Uterus (tissue), 4 donors: ENCODE results near the gene PRKG1. TPM values are rescaled to one million over a fixed set of nuclear protein-coding genes. Genes with fewer than 3 reads are reported as not detected.

ENCODE experiments used
- DNase-seq, 2 donors: peaks; one replicate each; pipeline ENCODE4 v3.0.0-alpha.2; 2019 to 2020
- H3K27ac ChIP-seq, 2 donors: fragments of 200-600 bp; sonication (generic); 1 replicate in 1 of 2; 2 replicates in 1 of 2; pipeline ENCODE4 v1.5.1; 2016 to 2018
- H3K27me3 ChIP-seq, 2 donors: fragments of 200-600 bp; sonication (generic); one replicate each; pipeline ENCODE4 v1.5.1; 2018 to 2019; ENCODE audit warnings: control low read depth in 1 of 2
- H3K36me3 ChIP-seq, 2 donors: fragments of 200-600 bp; sonication (generic); one replicate each; pipeline ENCODE4 v1.5.1; 2019; ENCODE audit warnings: control low read depth in 1 of 2
- H3K4me1 ChIP-seq, 2 donors: fragments of 200-600 bp; sonication (generic); one replicate each; pipeline ENCODE4 v1.5.1; 2018 to 2019; ENCODE audit warnings: control low read depth in 1 of 2
- H3K4me3 ChIP-seq, 2 donors: fragments of 200-600 bp; sonication (generic); 1 replicate in 1 of 2; 2 replicates in 1 of 2; pipeline ENCODE4 v1.5.1; 2018 to 2019; ENCODE audit warnings: mild to moderate bottlenecking in 1 of 2
- H3K9me3 ChIP-seq, 2 donors: fragments of 200-600 bp; sonication (generic); one replicate each; pipeline ENCODE4 v1.5.1; 2019; ENCODE audit warnings: control low read depth in 1 of 2
- CTCF ChIP-seq, 4 experiments: fragments of 200-600 bp in 2 of 4; fragments of 450-650 bp in 2 of 4; sonication (generic) in 2 of 4; IDR thresholded peaks; one replicate each; pipeline ENCODE4 v1.5.1; 2016 to 2019; ENCODE audit warnings: antibody characterized with exemption in 4 of 4, mild to moderate bottlenecking in 2 of 4, moderate library complexity in 1 of 4
- POLR2A ChIP-seq, 2 donors: fragments of 450-650 bp; IDR thresholded peaks; one replicate each; pipeline ENCODE4 v1.6.1; 2016; ENCODE audit warnings: antibody characterized with exemption in 2 of 2, mild to moderate bottlenecking in 1 of 2, moderate library complexity in 1 of 2
- intact Hi-C: fragments of 100-400 bp; cut with DNase I; formaldehyde crosslinking; loops from one replicate; pipeline ENCODE4 v1.15.1; 2023; ENCODE audit warnings: low total_unique reads
- total RNA-seq, 4 donors: library from RNA; depleted of rRNA in 3 of 4; stranded (reverse); fragments of >200 nt in 3 of 4; gene quantifications; one replicate each; pipeline versions ENCODE4 v1.1.0 to v1.2.4, GENCODE V29; 2014 to 2023
- donor health status: DM: yes; HTN: yes; CAD: no.

The PRKG1 gene
- total RNA-seq, 4 donors from 2014 or later = 32.4 to 136 (median 69.6) TPM

- peak in 1 of 2 donors; percentile 20 for DNase-seq
- Histone ChIP-seq H3K27ac (no peak overlapping the region), H3K36me3 (no peaks in the 10 kb centered on the region), H3K27me3 (no peaks in the 10 kb centered on the region), H3K4me3 (no peak overlapping the region), H3K9me3 (peaks cover 0 to 9% of the 10 kb centered on the region in 2 donors), H3K4me1 (no peaks in the 10 kb centered on the region)
- intact Hi-C loops = no loop called here
- TF ChIP-seq POLR2A (IDR thresholded peaks at IDR 0.05) (no peak), CTCF (IDR thresholded peaks at IDR 0.05) (no peak)
Measured at GRCh38 chr10:51789903-51790302, 715.6 kb downstream of the PRKG1 start.

- Histone ChIP-seq H3K4me3 (no peak overlapping the region), H3K27me3 (no peaks in the 10 kb centered on the region), H3K4me1 (no peaks in the 10 kb centered on the region), H3K36me3 (no peaks in the 10 kb centered on the region), H3K27ac (no peak overlapping the region), H3K9me3 (peaks cover 0 to 9% of the 10 kb centered on the region in 2 donors)
- DNase-seq = no peak
- TF ChIP-seq POLR2A (IDR thresholded peaks at IDR 0.05) (no peak), CTCF (IDR thresholded peaks at IDR 0.05) (no peak)
- intact Hi-C loops = no loop called here
Measured at GRCh38 chr10:51792678-51793077, 718.4 kb downstream of the PRKG1 start.

- no peaks in the 10 kb centered on the region for H3K36me3 ChIP-seq
- TF ChIP-seq CTCF (IDR thresholded peaks at IDR 0.05) = no peak
- TF ChIP-seq POLR2A (IDR thresholded peaks at IDR 0.05) = no peak
- H3K4me1 ChIP-seq = no peaks in the 10 kb centered on the region
- no peak overlapping the region for H3K27ac ChIP-seq
- DNase-seq = no peak
- H3K27me3 ChIP-seq = no peaks in the 10 kb centered on the region
- H3K9me3 ChIP-seq = no peaks in the 10 kb centered on the region
- intact Hi-C loops = no loop called here
- H3K4me3 ChIP-seq = no peak overlapping the region
Measured at GRCh38 chr10:51800121-51800520, 725.8 kb downstream of the PRKG1 start.

DNA sequence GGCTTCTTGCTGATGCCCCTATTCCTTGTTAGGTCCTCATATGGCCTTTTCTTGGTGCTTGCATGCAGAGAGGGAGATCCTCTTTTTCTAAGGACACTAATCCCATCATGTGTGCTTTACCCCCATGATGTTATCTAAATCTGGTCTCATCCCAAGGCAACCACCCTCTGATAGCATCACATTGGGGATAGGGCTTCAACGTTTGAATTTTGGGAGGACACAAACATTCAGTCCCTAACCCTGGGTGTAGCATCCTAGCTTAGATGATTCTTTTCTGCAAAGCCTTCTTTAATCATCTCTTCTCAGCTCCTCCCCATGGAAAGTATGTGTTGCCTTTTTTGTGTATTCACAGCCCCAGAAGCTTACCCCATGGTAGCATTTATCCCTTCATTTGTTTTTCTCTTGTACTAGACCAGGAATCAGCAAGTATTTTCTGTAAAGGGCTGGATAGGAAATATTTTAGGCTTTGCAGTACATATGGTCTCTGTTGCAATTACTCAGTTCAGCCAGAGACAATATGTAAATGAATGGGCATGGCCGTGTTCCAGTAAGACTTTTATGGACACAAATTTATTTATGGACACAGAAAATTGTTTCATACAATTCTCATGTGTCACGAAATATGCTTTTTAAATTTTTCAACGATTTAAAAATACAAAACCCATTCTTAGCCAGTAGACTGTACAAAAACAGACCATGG, 726.6 kb downstream of the PRKG1 start:
- H3K4me3 ChIP-seq = no peak overlapping the region
- intact Hi-C loops = no loop called here
- TF ChIP-seq CTCF (IDR thresholded peaks at IDR 0.05) (no peak), POLR2A (IDR thresholded peaks at IDR 0.05) (no peak)
- H3K27me3 ChIP-seq = no peaks in the 10 kb centered on the region
- DNase-seq = no peak
- no peaks in the 10 kb centered on the region for H3K4me1 ChIP-seq
- no peak overlapping the region for H3K27ac ChIP-seq
- no peaks in the 10 kb centered on the region for H3K9me3 ChIP-seq
- no peaks in the 10 kb centered on the region for H3K36me3 ChIP-seq

- Histone ChIP-seq H3K27me3 (no peaks in the 10 kb centered on the region), H3K27ac (no peak overlapping the region), H3K4me1 (no peaks in the 10 kb centered on the region), H3K36me3 (no peaks in the 10 kb centered on the region), H3K9me3 (no peaks in the 10 kb centered on the region), H3K4me3 (no peak overlapping the region)
- TF ChIP-seq CTCF (IDR thresholded peaks at IDR 0.05) (no peak), POLR2A (IDR thresholded peaks at IDR 0.05) (no peak)
- intact Hi-C loops = no loop called here
- DNase-seq = no peak
Measured at GRCh38 chr10:51802030-51802429, 727.7 kb downstream of the PRKG1 start.
